Caco-2 (cell line): ENCODE data around the gene RRP36. TPM values are rescaled to one million over a fixed set of nuclear protein-coding genes. Genes with fewer than 3 reads are reported as not detected.

Experiments used
- Bru-seq: library from RNA; stranded (reverse); fragments of 400-500 nt; gene quantifications from one replicate; lab custom pipeline; 2021; lab: Mats Ljungman, UMichigan
- BruChase-seq, 2 experiments: library from RNA; stranded (reverse); fragments of 400-500 nt; gene quantifications; one replicate each; lab custom pipeline; 2021; lab: Mats Ljungman, UMichigan
- BruUV-seq: library from RNA; stranded (reverse); fragments of 400-500 nt; replicated peaks from 2 replicates; lab custom pipeline; 2021; lab: Mats Ljungman, UMichigan
- CTCF ChIA-PET: fragments of 300-600 bp; sonication (Branson Sonifier 250); formaldehyde crosslinking; loops from one replicate; lab custom pipeline; 2022; ENCODE audit warnings: antibody characterized with exemption; lab: Charles Lee
- POLR2A ChIA-PET: fragments of 300-600 bp; sonication (Branson Sonifier 250); formaldehyde crosslinking; loops from one replicate; lab custom pipeline; 2022; ENCODE audit warnings: antibody characterized with exemption; lab: Charles Lee
- DNase-seq, 2 experiments: peaks; one replicate each; pipeline versions ENCODE4 v3.0.0 to v3.0.0-alpha.2; 2020 to 2022
- H3K27me3 ChIP-seq: replicated peaks from 2 replicates; pipeline ENCODE4 v1.6.0; 2011; ENCODE audit warnings: low read length; ENCODE audit not compliant: control insufficient read depth, insufficient read depth
- H3K36me3 ChIP-seq: 2 replicates; pipeline ENCODE4 v1.5.1; 2011; ENCODE audit warnings: low read length; ENCODE audit not compliant: control insufficient read depth, insufficient read depth
- H3K4me1 ChIP-seq: fragments of 250-450 bp; sonication (Bioruptor Pico); 2 replicates; pipeline ENCODE4 v1.5.1; 2020; ENCODE audit warnings: mild to moderate bottlenecking
- H3K4me3 ChIP-seq: 2 replicates; pipeline ENCODE4 v1.5.1; 2011; ENCODE audit warnings: low read depth, mild to moderate bottlenecking, control low read depth, low read length
- H3K9me3 ChIP-seq: fragments of 250-450 bp; sonication (Bioruptor Pico); 2 replicates; pipeline ENCODE4 v1.5.1; 2020; ENCODE audit warnings: mild to moderate bottlenecking, moderate library complexity
- H3K27ac Mint-ChIP-seq: one replicate; pipeline ENCODE4 v1.8.0; 2022; ENCODE audit warnings: mixed read lengths; ENCODE audit not compliant: unreplicated experiment
- H3K27me3 Mint-ChIP-seq: one replicate; pipeline ENCODE4 v1.8.0; 2022; ENCODE audit warnings: mixed read lengths; ENCODE audit not compliant: insufficient read depth, unreplicated experiment
- H3K36me3 Mint-ChIP-seq: one replicate; pipeline ENCODE4 v1.8.0; 2022; ENCODE audit warnings: mild to moderate bottlenecking, mixed read lengths; ENCODE audit not compliant: insufficient read depth, unreplicated experiment
- H3K4me1 Mint-ChIP-seq: one replicate; pipeline ENCODE4 v1.8.0; 2022; ENCODE audit warnings: low read depth, mixed read lengths; ENCODE audit not compliant: unreplicated experiment
- H3K4me3 Mint-ChIP-seq: one replicate; pipeline ENCODE4 v1.8.0; 2022; ENCODE audit warnings: mild to moderate bottlenecking, moderate library complexity, mixed read lengths; ENCODE audit not compliant: unreplicated experiment
- H3K9me3 Mint-ChIP-seq: one replicate; pipeline ENCODE4 v1.8.0; 2022; ENCODE audit warnings: mixed read lengths; ENCODE audit not compliant: unreplicated experiment
- intact Hi-C: fragments of 100-400 bp; cut with micrococcal nuclease; formaldehyde crosslinking; loops from one replicate; pipeline ENCODE4 v1.10.0; 2022; ENCODE audit not compliant: unreplicated experiment
- long read RNA-seq: library from polyadenylated mRNA; stranded (forward); transcript quantifications from one replicate; pipeline ENCODE4 v2.0.0, GENCODE V29; 2022
- total RNA-seq: library from RNA; stranded (reverse); gene quantifications from 2 replicates; pipeline ENCODE4 v1.2.3, GENCODE V29; 2022
- TF ChIP-seq, protein P1 (sequence below), 2 experiments: fragments of 200-600 bp in 1 of 2; IDR thresholded peaks; 1 replicate in 1 of 2; 2 replicates in 1 of 2; pipeline versions ENCODE4 v1.5.1 to v1.8.0; 2011 to 2022; ENCODE audit warnings: antibody characterized with exemption in 1 of 2, control low read depth in 1 of 2, inconsistent platforms in 1 of 2, low read depth in 1 of 2, low read length in 1 of 2, mild to moderate bottlenecking in 1 of 2, moderate library complexity in 1 of 2; ENCODE audit not compliant: insufficient read depth in 1 of 2, severe bottlenecking in 1 of 2, unreplicated experiment in 1 of 2

Gene RRP36, protein sequence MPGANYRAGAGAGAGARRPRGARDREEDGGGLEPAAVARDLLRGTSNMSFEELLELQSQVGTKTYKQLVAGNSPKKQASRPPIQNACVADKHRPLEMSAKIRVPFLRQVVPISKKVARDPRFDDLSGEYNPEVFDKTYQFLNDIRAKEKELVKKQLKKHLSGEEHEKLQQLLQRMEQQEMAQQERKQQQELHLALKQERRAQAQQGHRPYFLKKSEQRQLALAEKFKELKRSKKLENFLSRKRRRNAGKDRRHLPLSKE
- 71.0 and 74.9 TPM in 2 replicates for total RNA-seq
- percentile 79 among the genes with signal in this experiment for Bru-seq, nascent RNA
- BruChase-seq, experiment 1, labeled RNA remaining after a 2-hour chase = percentile 87 among the genes with signal in this experiment
- BruChase-seq, experiment 2, labeled RNA remaining after a 6-hour chase = percentile 91 among the genes with signal in this experiment
- long read RNA-seq, transcript RRP36-201 (7 exons, 1,159 nt) = major isoform, 86 of 98 reads
- long read RNA-seq, partial matches to known transcripts = 3 of 98 reads
- long read RNA-seq, other reads (novel, unspliced or antisense) = 8 of 98 reads

DNA sequence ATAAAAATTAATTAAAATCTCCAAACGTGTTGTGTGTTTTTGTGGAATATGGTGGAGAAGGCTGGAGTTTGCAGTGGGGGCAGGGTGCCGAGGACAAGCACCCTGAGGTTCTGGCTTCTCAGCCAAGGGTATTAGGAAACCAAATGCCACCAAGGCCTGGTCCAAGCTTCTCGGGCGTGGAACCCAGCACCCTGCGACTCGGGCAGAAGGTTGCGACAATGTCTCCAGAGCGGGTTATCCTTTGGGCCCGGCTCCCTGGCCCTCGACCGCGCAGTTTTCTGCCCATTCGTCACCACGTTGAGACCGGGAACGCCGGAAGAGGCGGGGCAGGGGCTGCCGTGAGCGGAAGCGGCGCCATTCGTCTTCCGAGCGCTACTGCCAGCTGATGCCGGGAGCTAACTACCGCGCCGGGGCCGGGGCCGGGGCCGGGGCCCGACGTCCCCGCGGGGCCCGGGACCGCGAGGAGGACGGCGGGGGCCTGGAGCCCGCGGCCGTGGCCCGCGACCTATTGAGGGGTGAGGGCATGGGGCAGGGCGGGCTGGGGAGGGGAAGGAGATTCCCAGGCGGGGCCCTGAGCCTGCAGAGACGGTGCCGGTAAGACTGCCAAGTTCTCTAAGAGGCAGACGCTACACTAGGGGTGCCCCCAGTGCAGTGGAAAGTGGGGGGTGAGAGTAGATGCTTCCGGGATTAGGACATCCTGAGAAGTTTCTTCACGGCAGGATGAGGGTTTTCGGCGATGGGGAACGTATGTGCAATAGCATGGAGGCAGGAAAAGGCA lies at the start of gene RRP36:
RRP36 (plus strand) TSS at position 354 of the 778 bp plus-strand sequence; CDS start at position 386, 32 bp downstream.
- Histone ChIP-seq H3K9me3 (no peaks in the 10 kb centered on the region), H3K36me3 (peaks cover 2% of the 10 kb centered on the region; the same call in 1 of the 2 replicates), H3K4me1 (peaks cover 10% of the 10 kb centered on the region), H3K4me3 (peak within 1 kb of the TSS; percentile 80), H3K27me3 (no peaks in the 10 kb centered on the region)
- peak within 1 kb of the TSS; percentile 96 for H3K27ac Mint-ChIP-seq
- POLR2A ChIA-PET = interaction anchor here (0.5 to 1.0 kb wide), 7 partner anchors 7 to 234 kb away, joined by 3 to 6 read pairs (median 3); partner anchors contain the start of genes CNPY3, CUL7, KLHDC3 and PPP2R5D
- BruUV-seq = TSS peak; percentile 48
- peak; percentile 69 to 80 for DNase-seq
- no peaks in the 10 kb centered on the region for H3K4me1 Mint-ChIP-seq
- TF ChIP-seq, protein P1, sequence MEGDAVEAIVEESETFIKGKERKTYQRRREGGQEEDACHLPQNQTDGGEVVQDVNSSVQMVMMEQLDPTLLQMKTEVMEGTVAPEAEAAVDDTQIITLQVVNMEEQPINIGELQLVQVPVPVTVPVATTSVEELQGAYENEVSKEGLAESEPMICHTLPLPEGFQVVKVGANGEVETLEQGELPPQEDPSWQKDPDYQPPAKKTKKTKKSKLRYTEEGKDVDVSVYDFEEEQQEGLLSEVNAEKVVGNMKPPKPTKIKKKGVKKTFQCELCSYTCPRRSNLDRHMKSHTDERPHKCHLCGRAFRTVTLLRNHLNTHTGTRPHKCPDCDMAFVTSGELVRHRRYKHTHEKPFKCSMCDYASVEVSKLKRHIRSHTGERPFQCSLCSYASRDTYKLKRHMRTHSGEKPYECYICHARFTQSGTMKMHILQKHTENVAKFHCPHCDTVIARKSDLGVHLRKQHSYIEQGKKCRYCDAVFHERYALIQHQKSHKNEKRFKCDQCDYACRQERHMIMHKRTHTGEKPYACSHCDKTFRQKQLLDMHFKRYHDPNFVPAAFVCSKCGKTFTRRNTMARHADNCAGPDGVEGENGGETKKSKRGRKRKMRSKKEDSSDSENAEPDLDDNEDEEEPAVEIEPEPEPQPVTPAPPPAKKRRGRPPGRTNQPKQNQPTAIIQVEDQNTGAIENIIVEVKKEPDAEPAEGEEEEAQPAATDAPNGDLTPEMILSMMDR (IDR thresholded peaks at IDR 0.05; ENCODE audit: insufficient read depth in 1 of 2, low read depth in 1 of 2, low read length in 1 of 2, severe bottlenecking in 1 of 2, unreplicated experiment in 1 of 2) = no peak
- CTCF ChIA-PET = interaction anchor here (1.2 kb wide), 1 partner anchor 38 kb away, joined by 3 read pairs; the partner anchor contains the start of genes KLC4 and MRPL2
- no peaks in the 10 kb centered on the region for H3K27me3 Mint-ChIP-seq
- H3K36me3 Mint-ChIP-seq = peaks cover 55% of the 10 kb centered on the region
- H3K9me3 Mint-ChIP-seq = no peaks in the 10 kb centered on the region
- intact Hi-C loops = no loop called here
- H3K4me3 Mint-ChIP-seq = peak within 1 kb of the TSS; percentile 96

DNA sequence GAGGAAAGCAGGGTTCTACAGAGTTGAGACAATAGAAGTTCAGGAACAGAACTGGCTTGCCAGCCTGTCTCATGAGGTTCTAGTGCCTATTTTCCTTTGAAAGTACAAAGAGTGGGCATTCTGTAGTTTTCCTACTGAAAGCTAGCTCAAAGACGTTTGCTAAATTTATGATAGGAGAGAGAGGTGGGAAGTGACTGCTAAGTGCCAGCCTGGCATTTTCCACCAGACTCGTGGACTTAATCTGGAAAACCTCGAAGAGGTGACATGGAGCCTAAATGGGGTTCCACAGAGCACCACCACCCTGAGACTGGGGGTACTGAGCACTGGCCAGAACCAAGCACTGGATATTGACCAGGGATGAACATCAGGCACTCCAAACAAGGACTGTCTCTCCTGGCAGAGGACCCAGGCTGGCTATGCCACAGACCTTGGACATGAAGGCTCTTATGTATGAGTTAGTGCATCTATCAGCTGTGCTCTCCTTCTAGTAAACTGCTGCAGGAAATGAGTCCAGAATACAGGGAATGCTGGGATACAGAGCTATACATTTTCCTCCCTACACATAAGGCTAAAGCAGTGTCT lies 49.6 kb upstream of the RRP36 start:
- H3K9me3 ChIP-seq = no peaks in the 10 kb centered on the region
- H3K4me1 ChIP-seq = 0 out of 2 replicates have a peak, but pooled peaks cover 6% of the 10 kb centered on the region
- Mint-ChIP-seq H3K4me1 (peaks cover 4% of the 10 kb centered on the region), H3K27me3 (no peaks in the 10 kb centered on the region), H3K27ac (no peak overlapping the region), H3K36me3 (peaks cover 11% of the 10 kb centered on the region), H3K4me3 (no peak overlapping the region), H3K9me3 (no peaks in the 10 kb centered on the region)
- H3K36me3 ChIP-seq = no peaks in the 10 kb centered on the region
- H3K27me3 ChIP-seq = no peaks in the 10 kb centered on the region
- CTCF ChIA-PET = interaction anchor here (0.6 kb wide), 1 partner anchor 43 kb away, joined by 3 read pairs; no protein-coding TSS in a partner anchor
- DNase-seq = no peak
- intact Hi-C loops = no loop called here
- no peak overlapping the region for H3K4me3 ChIP-seq
- no TSS peak for BruUV-seq
- POLR2A ChIA-PET = no interaction called here
- TF ChIP-seq, protein P1 (IDR thresholded peaks at IDR 0.05; ENCODE audit: insufficient read depth in 1 of 2, low read depth in 1 of 2, low read length in 1 of 2, severe bottlenecking in 1 of 2, unreplicated experiment in 1 of 2) = no peak
